Psoas muscle (tissue), 8 donors: Measurements from ENCODE around the gene DSCAM. TPM values are rescaled to one million over a fixed set of nuclear protein-coding genes. Genes with fewer than 3 reads are reported as not detected.

ENCODE experiments used
- ATAC-seq, 4 donors: fragments of 200-7000 bp; cut with Tn5 transposase; one replicate each; pipeline ENCODE4 v1.9.1; 2020; ENCODE audit warnings: moderate library complexity in 3 of 4, mild to moderate bottlenecking in 2 of 4
- DNase-seq, 2 donors: peaks; one replicate each; pipeline ENCODE4 v3.0.0-alpha.2; 2020
- H3K27ac ChIP-seq: fragments of 200-600 bp; one replicate; pipeline ENCODE4 v1.8.0; 2022
- H3K27me3 ChIP-seq, 3 donors: fragments of 200-600 bp in 1 of 3; one replicate each; pipeline versions ENCODE4 v1.6.1 to v1.8.0; 2013 to 2022; ENCODE audit warnings: low read length in 2 of 3, mild to moderate bottlenecking in 2 of 3, moderate library complexity in 1 of 3; ENCODE audit not compliant: insufficient read depth in 3 of 3
- H3K36me3 ChIP-seq, 2 donors: fragments of 200-600 bp in 1 of 2; one replicate each; pipeline versions ENCODE4 v1.6.1 to v1.8.0; 2013 to 2022; ENCODE audit warnings: low read depth in 1 of 2, mild to moderate bottlenecking in 1 of 2, moderate library complexity in 1 of 2; ENCODE audit not compliant: insufficient read depth in 1 of 2
- H3K4me1 ChIP-seq: fragments of 200-600 bp; one replicate; pipeline ENCODE4 v1.8.0; 2022
- H3K4me3 ChIP-seq: fragments of 200-600 bp; one replicate; pipeline ENCODE4 v1.8.0; 2022; ENCODE audit warnings: mild to moderate bottlenecking
- H3K9me3 ChIP-seq: fragments of 200-600 bp; one replicate; pipeline ENCODE4 v1.8.0; 2022
- CTCF ChIP-seq: fragments of 200-600 bp; IDR thresholded peaks from one replicate; pipeline ENCODE4 v1.8.0; 2022; ENCODE audit warnings: antibody characterized with exemption
- WGBS, 3 donors: extraction: QIAGEN DNeasy Blood & Tissue Kit; methylation state at CpG; one replicate each; pipeline versions ENCODE4 v1.1.6 to v1.1.7; 2013; 5-methylcytosine and 5-hydroxymethylcytosine counted together
- intact Hi-C, 2 donors: fragments of 100-400 bp; cut with DNase I; formaldehyde crosslinking; loops; one replicate each; pipeline versions ENCODE4 v1.11.0 to v1.14.2; 2022
- polyA plus RNA-seq, 3 donors: library from polyadenylated mRNA; stranded (reverse); fragments of 200-250 nt; gene quantifications; one replicate each; pipeline ENCODE4 v1.2.3, GENCODE V29; 2013
- total RNA-seq, 4 donors: library from RNA; stranded (reverse); fragmentation: NEBNext Ultra II Directional in 2 of 4; extraction: Animal tissue kit (Norgen Biotek cat#: 25700) in 2 of 4; gene quantifications; one replicate each; pipeline versions ENCODE4 v1.2.1 to v1.2.4, GENCODE V29; 2021 to 2023
- donor health status: healthy with polysubstance abuse.
- donor health status: DM: no; HTN: no; CAD: no; lungs with moderate emphysema.
- donor health status: Bipolar disorder and iron deficiency.
- donor health status: healthy.
- donor health status: DM: yes; HTN: yes; CAD: no.
- donor health status: DM: no; HTN: no; CAD: no.
- donor health status: DM: no; HTN: no; CAD: no.
- donor health status: DM: yes; HTN: yes; CAD: no.

Gene DSCAM
- total and polyA plus RNA-seq, 7 donors, result 0.03 to 0.04 TPM; not detected in 5

- 85 to 95% (median 90%) methylated on average over 1 of the region's 1 CpG for WGBS, 3 donors
These were observed 881.9 kb downstream of the DSCAM start for GRCh38 chr21:39965026-39965425.

GRCh38 chr21:39961251-39961650, 885.7 kb downstream of the DSCAM start:
- 74 to 78% (median 77%) methylated on average over 1 of the region's 1 CpG for WGBS, 3 donors
- no peak overlapping the region for H3K4me3 ChIP-seq
- no peak for ATAC-seq
- no peaks in the 10 kb centered on the region for H3K4me1 ChIP-seq
- no peak for TF ChIP-seq CTCF
- H3K27me3 ChIP-seq, result no peaks in the 10 kb centered on the region
- no peaks in the 10 kb centered on the region for H3K9me3 ChIP-seq
- H3K27ac ChIP-seq, result no peak overlapping the region
- intact Hi-C loops, result no loop called here
- DNase-seq, result no peak
- no peaks in the 10 kb centered on the region for H3K36me3 ChIP-seq

More at GRCh38 chr21:39965026-39965425, 881.9 kb downstream of the DSCAM start:
- no peaks in the 10 kb centered on the region for H3K4me1 ChIP-seq
- no peak overlapping the region for H3K27ac ChIP-seq
- DNase-seq, result no peak
- H3K4me3 ChIP-seq, result no peak overlapping the region
- no peak for ATAC-seq
- no peaks in the 10 kb centered on the region for H3K9me3 ChIP-seq
- no peak for TF ChIP-seq CTCF
- intact Hi-C loops, result no loop called here
- H3K36me3 ChIP-seq, result no peaks in the 10 kb centered on the region
- H3K27me3 ChIP-seq, result no peaks in the 10 kb centered on the region
